Stomach (tissue), 4 donors: ENCODE data around the gene LIME1.

Source experiments
- CTCF ChIP-seq, 7 experiments: fragments of 450-650 bp in 4 of 7; fragments of 200-600 bp in 3 of 7; sonication (generic) in 3 of 7; IDR thresholded peaks; one replicate each; pipeline ENCODE4 v1.5.1; 2016 to 2019; ENCODE audit warnings: antibody characterized with exemption in 7 of 7, control low read depth in 2 of 7, mild to moderate bottlenecking in 1 of 7
- POLR2A ChIP-seq, 4 donors: fragments of 450-650 bp; IDR thresholded peaks; one replicate each; pipeline ENCODE4 v1.6.1; 2016; ENCODE audit warnings: antibody characterized with exemption in 4 of 4, control low read depth in 2 of 4, mild to moderate bottlenecking in 1 of 4, moderate library complexity in 1 of 4
- POLR2AphosphoS5 ChIP-seq, 3 donors: sonication (generic); formaldehyde crosslinking; IDR thresholded peaks; one replicate each; pipeline ENCODE4 v1.6.1; 2016; ENCODE audit warnings: antibody characterized with exemption in 3 of 3

GRCh38 chr20:63711085-63711645 lies 25.3 kb upstream of the LIME1 start:
- TF ChIP-seq POLR2AphosphoS5 (IDR thresholded peaks at IDR 0.05) = no peak
- TF ChIP-seq CTCF (IDR thresholded peaks at IDR 0.05) = no peak
- TF ChIP-seq POLR2A (IDR thresholded peaks at IDR 0.05) = no peak
